Hepatocyte (in vitro differentiated cells): ENCODE results near the gene SLC45A2.

ENCODE experiments used
- EZH2 ChIP-seq: fragments of 200-600 bp; sonication (generic); IDR thresholded peaks from 2 replicates; pipeline ENCODE4 v1.6.1; 2016; ENCODE audit warnings: antibody characterized with exemption, mild to moderate bottlenecking, borderline replicate concordance
- EZH2phosphoT487 ChIP-seq: fragments of 200-600 bp; sonication (generic); IDR thresholded peaks from one replicate; pipeline ENCODE4 v1.6.1; 2018; ENCODE audit warnings: antibody characterized with exemption, mild to moderate bottlenecking, low read depth, moderate library complexity; ENCODE audit not compliant: unreplicated experiment, severe bottlenecking
- TF ChIP-seq, protein P1 (sequence below): fragments of 200-600 bp; sonication (generic); IDR thresholded peaks from 2 replicates; pipeline ENCODE4 v1.5.1; 2016; ENCODE audit warnings: antibody characterized with exemption, mild to moderate bottlenecking; ENCODE audit not compliant: poor library complexity

DNA sequence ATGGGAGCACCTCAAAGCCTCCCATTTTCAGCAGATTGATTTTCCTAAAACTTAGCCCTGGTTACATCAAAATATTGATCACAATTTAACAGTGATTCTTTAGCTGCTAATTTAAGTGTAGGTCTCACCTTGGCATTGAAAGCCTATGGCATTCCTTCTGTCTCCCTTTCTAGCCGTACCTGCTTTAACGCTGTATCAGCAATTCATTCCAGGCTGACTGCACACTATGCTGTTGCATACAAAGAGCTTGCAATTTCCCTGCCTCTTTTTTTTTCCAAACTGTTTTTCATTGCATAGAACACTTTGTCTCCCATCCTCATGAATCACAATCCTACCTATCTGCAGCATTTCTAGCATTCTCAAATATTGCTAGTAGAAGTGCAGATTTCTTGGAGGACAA is 32.3 kb upstream of the SLC45A2 start:
- TF ChIP-seq, protein P1, sequence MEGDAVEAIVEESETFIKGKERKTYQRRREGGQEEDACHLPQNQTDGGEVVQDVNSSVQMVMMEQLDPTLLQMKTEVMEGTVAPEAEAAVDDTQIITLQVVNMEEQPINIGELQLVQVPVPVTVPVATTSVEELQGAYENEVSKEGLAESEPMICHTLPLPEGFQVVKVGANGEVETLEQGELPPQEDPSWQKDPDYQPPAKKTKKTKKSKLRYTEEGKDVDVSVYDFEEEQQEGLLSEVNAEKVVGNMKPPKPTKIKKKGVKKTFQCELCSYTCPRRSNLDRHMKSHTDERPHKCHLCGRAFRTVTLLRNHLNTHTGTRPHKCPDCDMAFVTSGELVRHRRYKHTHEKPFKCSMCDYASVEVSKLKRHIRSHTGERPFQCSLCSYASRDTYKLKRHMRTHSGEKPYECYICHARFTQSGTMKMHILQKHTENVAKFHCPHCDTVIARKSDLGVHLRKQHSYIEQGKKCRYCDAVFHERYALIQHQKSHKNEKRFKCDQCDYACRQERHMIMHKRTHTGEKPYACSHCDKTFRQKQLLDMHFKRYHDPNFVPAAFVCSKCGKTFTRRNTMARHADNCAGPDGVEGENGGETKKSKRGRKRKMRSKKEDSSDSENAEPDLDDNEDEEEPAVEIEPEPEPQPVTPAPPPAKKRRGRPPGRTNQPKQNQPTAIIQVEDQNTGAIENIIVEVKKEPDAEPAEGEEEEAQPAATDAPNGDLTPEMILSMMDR, result no peak
- TF ChIP-seq EZH2phosphoT487 (no peak), EZH2 (no peak)
